ENCODE data around the gene DCPS.
"Not testable (repeated sequence)": the region's sequence is repeated elsewhere in the genome, so short reads cannot be mapped to it uniquely, and the experiment has no call there.

Gene DCPS, protein sequence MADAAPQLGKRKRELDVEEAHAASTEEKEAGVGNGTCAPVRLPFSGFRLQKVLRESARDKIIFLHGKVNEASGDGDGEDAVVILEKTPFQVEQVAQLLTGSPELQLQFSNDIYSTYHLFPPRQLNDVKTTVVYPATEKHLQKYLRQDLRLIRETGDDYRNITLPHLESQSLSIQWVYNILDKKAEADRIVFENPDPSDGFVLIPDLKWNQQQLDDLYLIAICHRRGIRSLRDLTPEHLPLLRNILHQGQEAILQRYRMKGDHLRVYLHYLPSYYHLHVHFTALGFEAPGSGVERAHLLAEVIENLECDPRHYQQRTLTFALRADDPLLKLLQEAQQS

DNA sequence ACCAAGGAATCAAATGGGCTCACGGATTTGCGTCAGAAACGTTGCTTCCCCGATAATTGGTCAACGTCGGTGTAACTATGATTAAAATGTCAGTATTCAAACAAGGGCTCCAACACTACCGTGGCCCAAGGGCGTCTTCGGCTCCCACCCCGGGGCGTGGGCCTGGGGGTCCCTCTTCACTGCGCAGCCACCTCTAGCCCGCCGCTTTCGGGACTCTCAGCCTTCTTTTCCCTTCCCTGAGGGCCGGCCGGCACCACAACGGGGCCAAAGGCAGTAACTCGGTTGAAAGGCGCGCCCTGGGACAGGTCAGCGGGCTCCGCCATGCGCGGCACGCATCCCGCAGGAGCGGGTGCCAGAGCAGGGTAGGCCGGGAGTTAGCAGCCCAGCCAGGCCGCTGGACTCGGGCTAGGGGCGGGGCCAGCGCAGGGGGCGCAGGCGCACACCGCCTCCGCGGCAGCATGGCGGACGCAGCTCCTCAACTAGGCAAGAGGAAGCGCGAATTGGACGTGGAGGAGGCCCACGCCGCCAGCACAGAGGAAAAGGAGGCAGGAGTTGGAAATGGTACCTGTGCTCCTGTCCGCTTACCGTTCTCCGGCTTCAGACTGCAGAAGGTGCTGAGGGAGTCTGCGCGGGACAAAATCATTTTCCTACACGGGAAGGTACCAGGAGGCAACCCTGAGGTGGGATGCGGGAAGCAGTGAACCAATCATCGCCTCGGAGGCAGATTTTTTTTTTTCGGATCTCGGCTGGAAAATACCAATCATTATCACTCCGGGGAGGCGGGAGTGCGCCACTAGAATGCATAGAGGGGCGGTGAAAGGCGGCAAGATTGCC lies at the start of gene DCPS:
DCPS (plus strand) TSS at position 438 of the 834 bp plus-strand sequence; CDS start at position 459, 21 bp downstream.
- DNase-seq = peak; percentile 87

- no peak for DNase-seq
Measured at GRCh38 chr11:126254819-126255218, 49.0 kb upstream of the DCPS start.

GRCh38 chr11:126255507-126255906 lies 48.4 kb upstream of the DCPS start:
- not testable (repeated sequence) for DNase-seq

GRCh38 chr11:126256216-126256615 lies 47.6 kb upstream of the DCPS start:
- DNase-seq = no peak

GRCh38 chr11:126257144-126257543 lies 46.7 kb upstream of the DCPS start:
- no peak for DNase-seq

GRCh38 chr11:126257764-126258163 lies 46.1 kb upstream of the DCPS start:
- DNase-seq = peak; percentile 60

GRCh38 chr11:126262216-126262615 lies 41.6 kb upstream of the DCPS start:
- no peak for DNase-seq

- DNase-seq = no peak
Measured at GRCh38 chr11:126263489-126263888, 40.4 kb upstream of the DCPS start.

GRCh38 chr11:126265811-126266210 lies 38.0 kb upstream of the DCPS start:
- DNase-seq = no peak

GRCh38 chr11:126267650-126268049 lies 36.2 kb upstream of the DCPS start:
- no peak for DNase-seq

GRCh38 chr11:126268361-126268707 lies 35.5 kb upstream of the DCPS start:
- no peak for DNase-seq

- DNase-seq = peak; percentile 99
Measured at GRCh38 chr11:126268708-126269579, 34.9 kb upstream of the DCPS start, which contains the start of the genes FOXRED1 and SRPRA. Gene FOXRED1, plus strand, starts transcription at chr11:126269154. Its CDS starts 53 bp downstream, at chr11:126269207. Gene SRPRA, minus strand, starts transcription at chr11:126268895. Its CDS starts 91 bp downstream, at chr11:126268804.

DNA sequence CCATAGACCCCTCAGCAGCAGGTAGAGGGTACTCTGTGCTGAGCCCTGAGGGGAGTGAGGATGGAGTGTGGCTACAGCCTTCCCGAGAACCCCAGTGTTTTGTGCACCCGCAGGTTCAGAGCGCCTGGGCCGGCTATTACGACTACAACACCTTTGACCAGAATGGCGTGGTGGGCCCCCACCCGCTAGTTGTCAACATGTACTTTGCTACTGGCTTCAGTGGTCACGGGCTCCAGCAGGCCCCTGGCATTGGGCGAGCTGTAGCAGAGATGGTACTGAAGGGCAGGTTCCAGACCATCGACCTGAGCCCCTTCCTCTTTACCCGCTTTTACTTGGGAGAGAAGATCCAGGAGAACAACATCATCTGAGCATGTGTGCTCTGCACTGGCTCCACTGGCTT lies 26.5 kb upstream of the DCPS start:
- no peak for DNase-seq

- DNase-seq = no peak
Measured at GRCh38 chr11:126277780-126278179, 26.1 kb upstream of the DCPS start.

DNA sequence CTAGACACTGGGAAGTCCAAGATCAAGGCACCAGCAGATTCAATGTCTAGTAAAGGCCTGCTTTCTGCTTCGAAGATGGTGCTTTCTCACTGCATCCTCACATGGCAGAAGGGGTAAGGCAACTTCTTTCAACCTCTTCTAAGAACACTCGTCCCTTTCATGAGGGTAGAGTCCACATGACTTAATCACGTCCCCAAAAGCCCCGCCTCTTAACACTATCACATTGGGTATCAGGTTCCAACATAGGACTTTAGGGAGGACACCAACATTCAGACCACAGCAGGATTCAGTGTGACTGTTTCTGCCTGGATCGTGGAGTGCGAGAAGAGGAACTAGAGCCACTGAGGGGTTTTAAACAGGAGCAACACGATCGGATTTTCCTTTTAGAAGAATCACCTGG lies 24.7 kb upstream of the DCPS start:
- no peak for DNase-seq

GRCh38 chr11:126280595-126280994 lies 23.3 kb upstream of the DCPS start:
- no peak for DNase-seq

DNA sequence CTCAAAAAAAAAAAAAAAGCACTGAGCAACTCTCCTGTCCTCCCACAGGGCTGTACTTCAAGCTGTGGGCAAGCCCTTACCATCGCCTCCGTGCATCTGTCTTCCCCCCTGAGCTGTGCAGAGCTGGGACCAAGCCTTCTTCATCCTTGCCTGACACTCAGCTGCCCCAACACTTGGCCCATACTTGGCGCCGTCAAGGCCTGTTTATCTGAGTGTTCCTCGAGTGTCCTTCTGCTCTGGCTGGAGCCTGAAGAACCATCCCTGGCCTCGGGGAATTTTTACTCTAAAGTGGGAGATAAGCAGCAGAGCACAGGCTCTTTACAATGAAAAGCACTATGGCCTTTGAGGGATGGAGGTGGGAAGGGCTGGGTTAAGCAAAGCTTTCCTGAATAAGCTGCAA lies 22.6 kb upstream of the DCPS start:
- no peak for DNase-seq

DNA sequence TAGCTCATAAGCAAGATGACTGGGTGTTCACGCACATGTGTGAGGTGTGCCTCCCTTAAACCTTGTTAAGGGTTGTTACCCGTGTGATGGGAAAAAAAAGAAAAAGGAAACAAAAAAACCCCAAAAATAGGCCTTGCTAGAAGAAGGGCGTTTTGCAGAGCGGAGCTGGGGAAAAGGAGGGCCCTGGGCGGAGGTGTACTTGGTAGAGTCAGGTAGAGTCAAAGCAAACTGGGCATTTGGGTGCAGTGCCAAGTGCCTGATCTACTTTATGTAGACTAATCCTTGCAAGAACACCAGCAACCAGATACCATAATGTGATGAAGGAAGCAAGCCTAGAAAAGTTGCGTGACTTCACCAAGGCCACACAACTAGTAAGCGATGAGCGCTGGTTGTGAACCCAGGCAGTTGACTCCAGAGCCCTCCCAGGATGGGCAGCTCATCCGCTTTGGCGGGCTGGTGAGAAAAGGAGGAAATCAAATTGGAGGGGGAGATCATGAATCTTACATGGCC lies 22.1 kb upstream of the DCPS start:
- DNase-seq = no peak

- peak; percentile 21 for DNase-seq
Measured at GRCh38 chr11:126282361-126282735, 21.5 kb upstream of the DCPS start.

- peak; percentile 46 for DNase-seq
Measured at GRCh38 chr11:126282736-126283591, 20.9 kb upstream of the DCPS start, which contains the start of gene TIRAP. Gene TIRAP, plus strand, starts transcription at chr11:126283093. Its CDS starts 7,802 bp downstream, at chr11:126290895.

- peak; percentile 97 for DNase-seq
Measured at GRCh38 chr11:126284829-126285228, 19.0 kb upstream of the DCPS start.

DNA sequence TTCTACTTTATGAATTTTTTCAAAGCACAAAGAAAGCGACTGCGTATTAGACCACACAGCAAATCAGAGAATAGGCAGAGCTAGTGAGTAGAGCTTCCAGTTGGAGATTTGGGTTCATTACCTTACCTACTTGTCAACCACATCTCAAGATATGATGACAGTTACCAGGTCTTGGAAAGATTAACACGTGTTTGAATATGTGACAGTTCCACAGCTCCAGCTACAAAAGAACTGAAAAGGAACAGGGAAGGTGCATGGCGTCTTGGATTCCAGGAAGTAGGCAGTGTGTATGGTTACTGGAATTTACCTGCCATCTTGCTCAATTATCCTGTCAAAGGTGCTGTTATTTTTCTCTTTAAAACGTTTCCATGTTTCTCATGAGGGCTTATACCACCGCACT lies 15.6 kb upstream of the DCPS start:
- DNase-seq = no peak
